ENCODE data around the gene FGFR2.

The FGFR2 gene

GRCh38 chr10:121598263-121599249, at the start of gene FGFR2:
FGFR2 (minus strand) TSS chr10:121598444; CDS start chr10:121593817, 4,627 bp downstream.
- peak; percentile 77 for DNase-seq (ENCODE audit: low spot score)

DNA sequence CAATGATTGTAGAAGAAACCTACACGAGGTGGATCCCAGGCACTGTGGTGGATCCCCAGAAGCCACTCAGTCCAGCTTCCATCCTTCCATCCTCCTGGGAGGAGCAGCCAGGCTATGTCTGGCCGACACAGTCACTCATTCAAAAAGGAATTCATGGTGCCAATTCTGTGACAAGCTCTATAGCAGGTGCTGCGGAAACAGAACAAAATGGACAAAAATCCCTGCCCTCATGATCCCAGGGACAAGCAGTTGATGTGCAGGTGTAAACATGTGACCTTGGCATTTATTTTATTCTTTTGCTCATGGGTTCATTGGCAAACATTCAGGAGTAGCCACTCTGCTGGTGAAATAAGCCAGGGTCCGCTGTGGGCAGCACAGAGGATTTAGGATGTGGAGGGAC, 49.2 kb upstream of the FGFR2 start:
- DNase-seq (ENCODE audit: low spot score) = no peak

DNA sequence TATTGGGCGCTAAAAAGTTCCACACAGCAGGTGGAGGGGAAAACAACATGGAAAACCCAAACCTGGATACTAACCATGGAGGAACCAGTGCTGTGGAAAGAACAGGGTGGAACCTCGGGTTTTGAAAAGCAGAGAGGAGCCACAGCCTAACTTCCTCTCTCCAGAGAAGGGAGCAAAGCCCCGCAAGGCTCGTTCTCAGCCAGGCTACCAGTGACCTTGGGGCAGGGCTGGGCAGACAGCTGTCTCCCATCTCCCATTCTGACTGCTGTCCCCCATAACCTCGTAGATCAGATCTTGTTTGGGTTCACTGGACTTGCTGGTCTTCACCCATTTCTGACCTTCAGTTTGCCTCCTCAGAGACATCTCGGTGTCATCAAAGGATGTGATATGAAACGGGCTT, 47.5 kb upstream of the FGFR2 start:
- DNase-seq (ENCODE audit: low spot score) = no peak

- no peak for DNase-seq (ENCODE audit: low spot score)
Measured at GRCh38 chr10:121644501-121644900, 46.3 kb upstream of the FGFR2 start.

GRCh38 chr10:121640266-121640665, 42.0 kb upstream of the FGFR2 start:
- no peak for DNase-seq (ENCODE audit: low spot score)

GRCh38 chr10:121639416-121639815, 41.2 kb upstream of the FGFR2 start:
- DNase-seq (ENCODE audit: low spot score) = no peak

DNA sequence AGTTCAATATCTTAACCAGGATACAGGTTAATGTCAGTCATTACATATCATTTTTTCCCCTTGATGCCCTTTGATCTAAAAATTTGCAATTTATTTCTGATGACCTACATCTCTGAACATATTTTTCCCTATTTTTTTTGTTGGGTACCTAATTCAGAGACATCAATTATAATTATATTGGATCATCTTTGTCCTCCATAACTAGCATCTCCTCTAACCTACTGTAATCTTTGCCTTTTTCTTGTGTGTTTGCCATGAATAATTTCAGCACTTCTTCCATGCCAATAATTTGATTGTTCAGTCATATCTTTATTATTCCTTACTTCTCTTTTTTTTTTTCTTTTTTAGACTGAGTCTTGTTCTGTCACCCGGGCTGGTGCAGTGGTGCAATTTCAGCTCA, 39.2 kb upstream of the FGFR2 start:
- no peak for DNase-seq (ENCODE audit: low spot score)

DNA sequence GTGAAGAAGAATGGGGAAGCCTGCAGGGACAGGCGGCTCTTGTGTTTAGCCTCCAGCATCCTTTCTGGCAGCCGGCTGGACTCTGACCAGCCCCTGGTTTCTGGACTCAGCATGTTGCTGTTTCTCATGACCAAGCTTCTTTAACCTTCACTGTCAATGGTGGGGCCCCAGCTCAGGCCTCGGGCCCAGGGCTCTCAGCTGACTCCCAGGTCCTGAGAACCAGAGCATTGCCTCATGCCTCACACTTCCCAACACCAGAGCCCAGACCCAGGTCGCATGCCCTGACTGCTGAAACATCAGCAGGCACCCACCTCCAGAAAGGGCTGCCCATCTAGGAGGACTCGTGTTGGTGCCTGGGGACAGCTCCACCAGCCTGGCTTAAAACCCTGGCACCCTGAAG, 34.8 kb upstream of the FGFR2 start:
- no peak for DNase-seq (ENCODE audit: low spot score)

GRCh38 chr10:121631365-121632029, 33.3 kb upstream of the FGFR2 start:
- DNase-seq (ENCODE audit: low spot score) = no peak

DNA sequence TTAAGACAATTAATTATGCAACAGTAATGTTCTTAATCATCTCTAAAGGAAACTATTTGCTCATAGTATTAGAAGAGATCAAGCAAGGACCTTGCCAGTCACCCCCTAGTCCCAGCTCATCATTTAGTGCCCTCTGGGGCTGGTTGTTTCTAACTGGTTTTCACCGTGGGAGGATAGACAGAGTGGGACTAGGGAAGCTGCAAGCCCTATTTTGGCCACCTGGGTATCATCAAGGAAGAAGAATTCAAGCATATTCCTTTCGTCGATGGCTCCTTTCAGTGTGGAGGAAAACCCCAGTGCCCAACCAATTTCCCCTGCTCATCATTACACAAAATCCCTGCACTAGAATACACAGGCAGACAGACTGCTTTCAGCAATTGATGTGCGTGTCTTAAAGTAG, 30.6 kb upstream of the FGFR2 start:
- DNase-seq (ENCODE audit: low spot score) = no peak

GRCh38 chr10:121627876-121628581, 29.8 kb upstream of the FGFR2 start:
- no peak for DNase-seq (ENCODE audit: low spot score)

- DNase-seq (ENCODE audit: low spot score) = no peak
Measured at GRCh38 chr10:121624836-121625486, 26.7 kb upstream of the FGFR2 start.

DNA sequence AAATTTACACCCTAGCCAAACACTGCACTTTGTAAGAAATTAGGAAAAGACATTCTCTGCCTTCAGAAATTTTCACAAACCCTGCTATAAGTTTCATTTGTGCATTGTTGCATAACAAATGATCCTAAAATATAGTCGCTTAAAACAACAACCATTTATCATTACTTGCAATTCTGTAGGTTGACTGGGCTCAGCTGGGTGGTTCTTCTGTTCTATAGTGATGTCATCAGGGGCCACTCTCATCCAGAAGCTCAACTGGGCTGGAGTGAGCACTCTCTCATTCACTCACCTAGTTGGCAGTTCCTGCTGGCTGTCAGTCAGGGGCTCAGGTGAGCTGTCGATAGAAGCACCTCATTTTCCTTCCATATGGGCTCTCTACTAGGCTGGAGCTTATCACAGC, 20.7 kb upstream of the FGFR2 start:
- no peak for DNase-seq (ENCODE audit: low spot score)

DNA sequence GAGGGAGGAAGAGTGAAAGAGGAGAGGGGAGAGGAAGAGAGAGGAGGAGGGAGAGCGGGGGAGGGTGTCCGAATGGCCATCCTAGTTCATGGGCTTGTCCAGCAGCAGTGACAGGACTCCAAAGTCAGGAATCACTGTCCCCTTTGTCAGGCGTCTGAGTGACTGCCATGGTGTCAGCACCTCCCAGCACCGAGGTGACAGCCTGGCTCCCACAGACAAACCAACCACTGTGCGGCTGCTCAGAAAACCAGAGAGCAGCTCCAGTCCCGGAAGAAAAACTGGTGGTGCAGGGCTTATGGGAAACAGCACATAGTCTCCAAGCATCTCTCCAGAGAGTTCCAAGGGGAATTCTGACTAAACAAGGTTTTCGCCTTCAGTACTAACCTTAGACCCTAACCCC, 18.9 kb upstream of the FGFR2 start:
- no peak for DNase-seq (ENCODE audit: low spot score)

GRCh38 chr10:121616291-121616690, 18.0 kb upstream of the FGFR2 start:
- no peak for DNase-seq (ENCODE audit: low spot score)

DNA sequence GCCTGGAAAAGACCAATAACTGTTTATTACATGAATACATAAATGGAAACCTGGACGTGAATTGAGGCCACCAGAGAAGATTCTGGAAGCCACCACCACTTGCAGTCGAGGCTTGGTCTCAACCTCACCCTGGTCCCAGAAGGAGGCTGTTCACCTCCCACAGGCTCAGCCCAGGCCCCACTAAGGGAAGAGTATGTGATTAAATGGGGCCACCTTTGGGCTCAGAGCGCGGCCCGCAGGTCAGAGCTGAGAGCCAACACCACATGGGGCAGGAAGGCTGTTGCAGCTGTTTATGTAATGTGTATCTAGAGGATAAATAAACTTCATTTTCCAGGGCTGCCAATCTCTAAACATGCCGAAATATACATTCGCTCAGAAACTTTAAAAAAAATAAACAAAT, 17.6 kb upstream of the FGFR2 start:
- no peak for DNase-seq (ENCODE audit: low spot score)

- DNase-seq (ENCODE audit: low spot score) = no peak
Measured at GRCh38 chr10:121615435-121615793, 17.2 kb upstream of the FGFR2 start.

- no peak for DNase-seq (ENCODE audit: low spot score)
Measured at GRCh38 chr10:121614613-121615434, 16.6 kb upstream of the FGFR2 start.

GRCh38 chr10:121613456-121613855, 15.2 kb upstream of the FGFR2 start:
- DNase-seq (ENCODE audit: low spot score) = no peak

- no peak for DNase-seq (ENCODE audit: low spot score)
Measured at GRCh38 chr10:121611393-121612159, 13.3 kb upstream of the FGFR2 start.

Measured in HuH-7.5 (cell line).